OCI-LY7 (cell line): ENCODE results near the gene PSME4. TPM values are rescaled to one million over a fixed set of nuclear protein-coding genes. Genes with fewer than 3 reads are reported as not detected.

ENCODE experiments used
- BruUV-seq: library from RNA; stranded (reverse); fragments of 400-500 nt; replicated peaks from 2 replicates; lab custom pipeline; 2021; lab: Mats Ljungman, UMichigan
- CTCF ChIA-PET: fragments of 300-600 bp; sonication (Branson Sonifier 250); formaldehyde crosslinking; loops from one replicate; lab custom pipeline; 2022; ENCODE audit warnings: antibody characterized with exemption; ENCODE audit not compliant: unreplicated experiment; lab: Charles Lee
- POLR2A ChIA-PET: fragments of 300-600 bp; sonication (Branson Sonifier 250); formaldehyde crosslinking; loops from one replicate; lab custom pipeline; 2022; ENCODE audit warnings: antibody characterized with exemption; lab: Charles Lee
- DNase-seq: peaks from one replicate; pipeline ENCODE4 v3.0.0-alpha.2; 2015; ENCODE audit warnings: low spot score
- H2AFZ ChIP-seq: fragments of 200-600 bp; sonication (generic), shearing (Covaris generic); 2 replicates; pipeline ENCODE4 v1.6.1; 2014; ENCODE audit warnings: mild to moderate bottlenecking, antibody characterized with exemption, low read length, moderate library complexity
- H3K27ac ChIP-seq: fragments of 200-600 bp; sonication (generic); 2 replicates; pipeline ENCODE4 v1.5.1; 2014; ENCODE audit warnings: mixed run types, low read depth, mild to moderate bottlenecking, moderate library complexity, low read length, inconsistent platforms; ENCODE audit not compliant: poor library complexity, severe bottlenecking
- H3K36me3 ChIP-seq: fragments of 200-600 bp; sonication (generic); 2 replicates; pipeline ENCODE4 v1.6.1; 2014; ENCODE audit warnings: mild to moderate bottlenecking, antibody characterized with exemption, low read length, moderate library complexity, mixed read lengths; ENCODE audit not compliant: insufficient read depth
- H3K4me1 ChIP-seq: fragments of 200-600 bp; sonication (generic); 2 replicates; pipeline ENCODE4 v1.5.1; 2014; ENCODE audit warnings: mild to moderate bottlenecking, low read length; ENCODE audit not compliant: insufficient read depth, poor library complexity, severe bottlenecking
- H3K4me2 ChIP-seq: fragments of 200-600 bp; sonication (generic); 2 replicates; pipeline ENCODE4 v1.6.1; 2014; ENCODE audit warnings: mild to moderate bottlenecking, low read length
- H3K4me3 ChIP-seq: fragments of 200-600 bp; sonication (generic); 2 replicates; pipeline ENCODE4 v1.5.1; 2014; ENCODE audit warnings: mild to moderate bottlenecking, low read depth, low read length; ENCODE audit not compliant: poor library complexity, severe bottlenecking
- H3K79me2 ChIP-seq: fragments of 200-600 bp; sonication (generic); 2 replicates; pipeline ENCODE4 v1.6.1; 2016; ENCODE audit warnings: low read depth, mild to moderate bottlenecking, low read length, moderate library complexity, mixed read lengths; ENCODE audit not compliant: insufficient read depth
- H3K9me2 ChIP-seq: fragments of 200-600 bp; sonication (generic); 2 replicates; pipeline ENCODE4 v1.6.1; 2016; ENCODE audit warnings: mild to moderate bottlenecking, low read length, mixed read lengths; ENCODE audit not compliant: insufficient read depth
- H3K9me3 ChIP-seq: fragments of 200-600 bp; sonication (generic); 2 replicates; pipeline ENCODE4 v1.6.1; 2014; ENCODE audit warnings: mild to moderate bottlenecking, mixed run types, low read length, mixed read lengths
- H4K20me1 ChIP-seq: fragments of 200-600 bp; sonication (generic); 2 replicates; pipeline ENCODE4 v1.6.1; 2014; ENCODE audit warnings: mild to moderate bottlenecking, antibody characterized with exemption, low read length, moderate library complexity, mixed read lengths; ENCODE audit not compliant: insufficient read depth
- CTCF ChIP-seq: fragments of 200-600 bp; sonication (generic); conservative IDR thresholded peaks from 2 replicates; pipeline ENCODE4 v1.5.1; 2014; ENCODE audit warnings: mild to moderate bottlenecking, antibody characterized with exemption, low read length, moderate library complexity, mixed read lengths
- EZH2phosphoT487 ChIP-seq: fragments of 200-600 bp; sonication (generic); IDR thresholded peaks from 2 replicates; pipeline ENCODE4 v1.6.1; 2018; ENCODE audit warnings: low read depth, borderline replicate concordance, mild to moderate bottlenecking, mixed run types, antibody characterized with exemption, low read length, moderate library complexity, mixed read lengths
- intact Hi-C: fragments of 100-400 bp; cut with micrococcal nuclease; formaldehyde crosslinking; loops from one replicate; pipeline ENCODE4 v1.10.0; 2022; ENCODE audit not compliant: unreplicated experiment
- total RNA-seq, 2 experiments: library from RNA; depleted of rRNA in 1 of 2; stranded (reverse); fragments of >200 nt in 1 of 2; shearing (Covaris generic) in 1 of 2; gene quantifications; 2 replicates each; pipeline ENCODE4 v1.2.3, GENCODE V29; 2014 to 2022

The PSME4 gene
- total RNA-seq, 2 experiments from 2014 or later, result 38.8 to 82.9 TPM

DNA sequence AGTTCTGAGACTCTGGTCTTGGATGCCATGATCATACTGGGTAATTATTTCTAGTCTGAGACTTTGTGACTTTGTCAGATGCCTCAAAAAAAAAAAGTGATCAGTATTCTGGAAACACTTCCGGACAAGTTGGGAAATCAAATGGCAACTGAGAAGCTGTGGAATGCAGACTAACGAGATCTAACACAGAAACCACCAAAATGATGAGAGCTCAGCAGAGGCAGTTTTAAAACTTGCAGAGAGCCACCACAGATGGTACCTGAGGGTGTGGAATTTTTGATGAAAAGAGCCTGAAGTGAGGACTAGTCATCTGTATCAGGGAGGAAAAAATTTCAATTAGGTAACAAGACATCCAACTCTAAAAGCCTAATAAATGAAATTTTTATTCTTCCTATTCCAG, 105.5 kb downstream of the PSME4 start:
- H3K4me3 ChIP-seq, result no peak overlapping the region
- intact Hi-C loops, result no loop called here
- no peak for TF ChIP-seq EZH2phosphoT487
- no peak for TF ChIP-seq CTCF
- H4K20me1 ChIP-seq, result no peaks in the 10 kb centered on the region
- H3K79me2 ChIP-seq, result no peaks in the 10 kb centered on the region
- no peak for DNase-seq
- POLR2A ChIA-PET, result no interaction called here
- H3K9me2 ChIP-seq, result no peaks in the 10 kb centered on the region
- CTCF ChIA-PET, result no interaction called here
- no peak overlapping the region for H2AFZ ChIP-seq
- no peak overlapping the region for H3K4me2 ChIP-seq
- H3K9me3 ChIP-seq, result no peaks in the 10 kb centered on the region
- no peak overlapping the region for H3K27ac ChIP-seq
- H3K4me1 ChIP-seq, result no peaks in the 10 kb centered on the region
- no TSS peak for BruUV-seq
- peaks cover 78% of the 10 kb centered on the region for H3K36me3 ChIP-seq

DNA sequence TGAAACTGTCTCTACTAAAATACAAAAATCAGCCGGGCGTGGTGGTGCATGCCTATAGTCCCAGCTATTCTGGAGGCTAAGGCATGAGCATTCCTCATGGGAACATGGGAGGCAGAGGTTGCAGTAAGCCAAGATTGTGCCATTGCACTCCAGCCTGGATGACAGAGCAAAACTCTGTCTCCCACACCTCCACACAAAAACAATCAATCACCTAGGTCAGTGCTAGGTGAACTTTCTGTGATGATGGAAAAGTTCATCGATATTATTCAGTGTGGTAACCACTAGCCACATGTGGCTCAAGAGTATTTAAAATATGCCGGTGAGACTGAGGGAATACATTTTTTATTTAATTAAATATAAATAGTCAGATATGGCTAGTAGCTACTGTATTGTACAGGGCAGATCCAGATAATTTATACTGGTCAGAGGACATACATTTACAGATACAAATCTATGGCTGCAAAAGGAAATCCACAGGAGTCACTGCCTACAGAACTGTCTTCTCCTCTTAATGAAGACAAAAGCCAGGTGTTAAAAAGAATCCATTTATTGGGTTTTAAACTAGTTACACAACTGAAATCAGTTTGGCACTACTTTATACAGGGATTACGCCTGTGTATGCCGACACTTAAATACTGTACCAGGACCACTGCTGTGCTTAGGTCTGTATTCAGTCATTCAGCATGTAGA, 107.1 kb downstream of the PSME4 start:
- Histone ChIP-seq H3K27ac (no peak overlapping the region), H2AFZ (no peak overlapping the region), H3K4me1 (no peaks in the 10 kb centered on the region), H3K4me2 (no peak overlapping the region), H3K9me2 (no peaks in the 10 kb centered on the region), H3K4me3 (no peak overlapping the region), H3K36me3 (peaks cover 76% of the 10 kb centered on the region), H3K79me2 (no peaks in the 10 kb centered on the region), H4K20me1 (no peaks in the 10 kb centered on the region), H3K9me3 (no peaks in the 10 kb centered on the region)
- TF ChIP-seq CTCF, result no peak
- no peak for TF ChIP-seq EZH2phosphoT487
- ChIA-PET POLR2A (no interaction called here), CTCF (no interaction called here)
- DNase-seq, result no peak
- BruUV-seq, result no TSS peak
- intact Hi-C loops, result no loop called here

GRCh38 chr2:53861824-53862223, 109.0 kb downstream of the PSME4 start:
- DNase-seq, result no peak
- BruUV-seq, result no TSS peak
- no peak overlapping the region for H3K27ac ChIP-seq
- intact Hi-C loops, result no loop called here
- H3K4me3 ChIP-seq, result no peak overlapping the region
- TF ChIP-seq EZH2phosphoT487 (no peak), CTCF (no peak)
- no peaks in the 10 kb centered on the region for H4K20me1 ChIP-seq
- H3K9me3 ChIP-seq, result no peaks in the 10 kb centered on the region
- no peak overlapping the region for H3K4me2 ChIP-seq
- H3K9me2 ChIP-seq, result no peaks in the 10 kb centered on the region
- peaks cover 66% of the 10 kb centered on the region for H3K36me3 ChIP-seq
- H3K79me2 ChIP-seq, result no peaks in the 10 kb centered on the region
- no peak overlapping the region for H2AFZ ChIP-seq
- POLR2A ChIA-PET, result interaction anchor here (0.6 to 1.5 kb wide), 7 partner anchors 10 to 634 kb away, joined by 3 to 6 read pairs (median 3); no protein-coding TSS in a partner anchor
- CTCF ChIA-PET, result no interaction called here
- no peaks in the 10 kb centered on the region for H3K4me1 ChIP-seq
